Heart right ventricle (tissue), 16 donors: Measurements from ENCODE around the gene DLD. TPM values are rescaled to one million over a fixed set of nuclear protein-coding genes. Genes with fewer than 3 reads are reported as not detected.
"Not testable (repeated sequence)": the region's sequence is repeated elsewhere in the genome, so short reads cannot be mapped to it uniquely, and the experiment has no call there.

ENCODE experiments used
- ATAC-seq, 8 donors: fragments of 200-7000 bp; cut with Tn5 transposase; one replicate each; pipeline ENCODE4 v1.9.1; 2020; ENCODE audit warnings: mild to moderate bottlenecking in 8 of 8, moderate library complexity in 8 of 8, moderate number of reproducible peaks in 1 of 8
- DNase-seq, 2 donors: peaks; one replicate each; pipeline ENCODE4 v3.0.0-alpha.2; 2020
- H3K27ac ChIP-seq, 10 donors: fragments of 200-600 bp; sonication (generic) in 2 of 10; one replicate each; pipeline versions ENCODE4 v1.5.0 to v1.8.0; 2020 to 2022; ENCODE audit warnings: mild to moderate bottlenecking in 3 of 10
- H3K27me3 ChIP-seq, 7 donors: fragments of 200-600 bp; one replicate each; pipeline ENCODE4 v1.8.0; 2021 to 2022; ENCODE audit warnings: mild to moderate bottlenecking in 2 of 7
- H3K36me3 ChIP-seq, 9 donors: fragments of 200-600 bp; sonication (generic) in 1 of 9; one replicate each; pipeline versions ENCODE4 v1.5.0 to v1.8.0; 2020 to 2022; ENCODE audit warnings: mild to moderate bottlenecking in 2 of 9
- H3K4me1 ChIP-seq, 9 donors: fragments of 200-600 bp; sonication (generic) in 1 of 9; one replicate each; pipeline versions ENCODE4 v1.5.0 to v1.8.0; 2020 to 2022; ENCODE audit warnings: mild to moderate bottlenecking in 4 of 9
- H3K4me3 ChIP-seq, 10 donors: fragments of 200-600 bp; sonication (generic) in 2 of 10; one replicate each; pipeline versions ENCODE4 v1.5.0 to v1.8.0; 2020 to 2022; ENCODE audit warnings: mild to moderate bottlenecking in 7 of 10, moderate library complexity in 2 of 10
- H3K9me3 ChIP-seq, 11 donors: fragments of 200-600 bp in 10 of 11; sonication (generic) in 2 of 11; one replicate each; pipeline versions ENCODE4 v1.5.0 to v1.8.0; 2013 to 2022; ENCODE audit warnings: mild to moderate bottlenecking in 2 of 11, control low read depth in 1 of 11, moderate library complexity in 1 of 11
- CTCF ChIP-seq, 9 donors: fragments of 200-600 bp; sonication (generic) in 2 of 9; IDR thresholded peaks; one replicate each; pipeline versions ENCODE4 v1.5.0 to v1.8.0; 2021 to 2022; ENCODE audit warnings: antibody characterized with exemption in 9 of 9, mild to moderate bottlenecking in 5 of 9, moderate library complexity in 1 of 9
- WGBS, 2 donors: extraction: QIAGEN DNeasy Blood & Tissue Kit; methylation state at CpG; one replicate each; pipeline ENCODE4 v1.1.7; 2013; ENCODE audit warnings: inconsistent platforms in 1 of 2; 5-methylcytosine and 5-hydroxymethylcytosine counted together
- intact Hi-C, 10 donors: fragments of 100-400 bp; cut with DNase I; formaldehyde crosslinking; loops; one replicate each; pipeline versions ENCODE4 v1.11.1 to v1.14.2; 2022
- polyA plus RNA-seq, 2 donors: library from polyadenylated mRNA; stranded (reverse); fragments of 200-250 nt; gene quantifications; one replicate each; pipeline ENCODE4 v1.2.3, GENCODE V29; 2013
- total RNA-seq, 10 donors: library from RNA; stranded (reverse); fragmentation: NEBNext Ultra II Directional in 3 of 10; extraction: Animal tissue kit (Norgen Biotek cat#: 25700) in 3 of 10; gene quantifications; one replicate each; pipeline versions ENCODE4 v1.2.1 to v1.2.4, GENCODE V29; 2021 to 2023
- donor health status: Arrhythmogenic right ventricular cardiomyopathy.
- donor health status: ischemic (EF 13 %, LVEDD 7.1; RV severe dilation, severe dysfunction).
- donor health status: healthy with polysubstance abuse.
- donor health status: DM: no; HTN: yes; CAD: no.
- donor health status: DM: no; HTN: no; CAD: no.
- donor health status: ischemic (EF 25% LVEDD 6.9; RV normal size, moderate dysfunction).
- donor health status: ischemic (EF 25% LVEDD 5.7; RV mildly dilated, moderate dysfunction).
- donor health status: healthy.
- donor health status: DM: yes; HTN: yes; CAD: no.
- donor health status: Ischemic cardiomyopathy.
- donor health status: ischemic (EF 35%, LVEDD 5.7; RV mildly dilated, moderate dysfunction).
- donor health status: nonischemic (EF 11% LVEDD 7.7; RV severe dilation, severe dysfunction).
- donor health status: DM: yes; HTN: yes; CAD: no.
- donor health status: PGD.
- donor health status: ischemic (EF 29% LVEDD 5.4; RV normal size, mild dysfunction).
- donor health status: nonischemic (EF 23%, LVEDD 6.1; RV moderate dilation, normal function).

DLD gene
- total and polyA plus RNA-seq, 12 donors: 41.6 to 402 (median 341) TPM

GRCh38 chr7:107917763-107918651 is 27.0 kb downstream of the DLD start:
- H3K27ac ChIP-seq: peak overlapping the region in 1 of 10 donors; percentile 1
- no peaks in the 10 kb centered on the region for H3K9me3 ChIP-seq
- intact Hi-C loops: loop anchor here in 1 of 10 donors (10.0 kb wide), 1 partner anchor 227 kb away; no protein-coding TSS in a partner anchor
- no peaks in the 10 kb centered on the region for H3K27me3 ChIP-seq
- H3K36me3 ChIP-seq: peaks cover 0 to 95% (median 45%) of the 10 kb centered on the region in 9 donors
- WGBS, 2 donors: 82 to 94% methylated on average over 3 of the region's 3 CpGs
- peaks cover 0 to 35% (median 9%) of the 10 kb centered on the region in 9 donors for H3K4me1 ChIP-seq
- ATAC-seq (peak in 3 of 8 donors; percentile 42 to 80 (median 47)), DNase-seq (no peak)
- H3K4me3 ChIP-seq: no peak overlapping the region
- TF ChIP-seq CTCF (IDR thresholded peaks at IDR 0.05): no peak

DNA sequence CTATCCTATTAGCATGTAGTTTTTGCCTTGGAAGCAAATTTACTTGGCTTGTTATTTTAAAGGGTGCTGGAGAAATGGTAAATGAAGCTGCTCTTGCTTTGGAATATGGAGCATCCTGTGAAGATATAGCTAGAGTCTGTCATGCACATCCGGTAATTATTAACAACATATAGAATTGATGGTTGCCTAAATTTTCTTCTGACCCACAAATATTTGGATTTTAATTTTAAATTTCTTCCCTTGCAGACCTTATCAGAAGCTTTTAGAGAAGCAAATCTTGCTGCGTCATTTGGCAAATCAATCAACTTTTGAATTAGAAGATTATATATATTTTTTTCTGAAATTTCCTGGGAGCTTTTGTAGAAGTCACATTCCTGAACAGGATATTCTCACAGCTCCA is 28.0 kb downstream of the DLD start:
- DNase-seq (no peak), ATAC-seq (no peak)
- 96 to 98% methylated on average over 2 of the region's 2 CpGs for WGBS, 2 donors
- H3K27me3 ChIP-seq: no peaks in the 10 kb centered on the region
- H3K4me3 ChIP-seq: no peak overlapping the region
- H3K9me3 ChIP-seq: no peaks in the 10 kb centered on the region
- TF ChIP-seq CTCF (IDR thresholded peaks at IDR 0.05): no peak
- peaks cover 0 to 100% (median 55%) of the 10 kb centered on the region in 9 donors for H3K36me3 ChIP-seq
- intact Hi-C loops: loop anchor here in 1 of 10 donors (10.0 kb wide), 1 partner anchor 226 kb away; no protein-coding TSS in a partner anchor
- no peak overlapping the region for H3K27ac ChIP-seq
- peaks cover 0 to 31% (median 9%) of the 10 kb centered on the region in 9 donors for H3K4me1 ChIP-seq

- ATAC-seq: peak in 2 of 8 donors; percentile 17 to 18
- no peak for TF ChIP-seq CTCF (IDR thresholded peaks at IDR 0.05)
- Histone ChIP-seq H3K9me3 (no peaks in the 10 kb centered on the region), H3K27me3 (no peaks in the 10 kb centered on the region), H3K36me3 (peaks cover 0 to 100% (median 55%) of the 10 kb centered on the region in 9 donors), H3K4me1 (peaks cover 0 to 30% (median 9%) of the 10 kb centered on the region in 9 donors), H3K27ac (peak overlapping the region in 2 of 10 donors; percentile 11 to 27), H3K4me3 (no peak overlapping the region)
- intact Hi-C loops: loop anchor here in 1 of 10 donors (10.0 kb wide), 1 partner anchor 225 kb away; no protein-coding TSS in a partner anchor
- no peak for DNase-seq
- WGBS, 2 donors: 32 to 35% methylated on average over 1 of the region's 1 CpG
Observed at GRCh38 chr7:107920048-107920772, 29.2 kb downstream of the DLD start.

GRCh38 chr7:107921826-107922225 is 30.8 kb downstream of the DLD start:
- not testable (repeated sequence) for DNase-seq, ATAC-seq, H3K27ac ChIP-seq, H3K4me3 ChIP-seq, H3K27me3 ChIP-seq, H3K9me3 ChIP-seq
- Histone ChIP-seq H3K4me1 (peaks cover 0 to 38% (median 10%) of the 10 kb centered on the region in 9 donors), H3K36me3 (peaks cover 0 to 100% (median 52%) of the 10 kb centered on the region in 9 donors)
- WGBS, 2 donors: 67% methylated on average over 2 of the region's 2 CpGs
- intact Hi-C loops: loop anchor here in 1 of 10 donors (10.0 kb wide), 1 partner anchor 223 kb away; no protein-coding TSS in a partner anchor
